ENCODE results near the gene NDUFV3. TPM values are rescaled to one million over a fixed set of nuclear protein-coding genes. Genes with fewer than 3 reads are reported as not detected.

The NDUFV3 gene
- total and polyA plus RNA-seq, 2 of the 8 experiments (the other 6 are each of a cell fraction or from before 2014, with no cell fraction given), result 17.0 to 44.4 TPM

DNA sequence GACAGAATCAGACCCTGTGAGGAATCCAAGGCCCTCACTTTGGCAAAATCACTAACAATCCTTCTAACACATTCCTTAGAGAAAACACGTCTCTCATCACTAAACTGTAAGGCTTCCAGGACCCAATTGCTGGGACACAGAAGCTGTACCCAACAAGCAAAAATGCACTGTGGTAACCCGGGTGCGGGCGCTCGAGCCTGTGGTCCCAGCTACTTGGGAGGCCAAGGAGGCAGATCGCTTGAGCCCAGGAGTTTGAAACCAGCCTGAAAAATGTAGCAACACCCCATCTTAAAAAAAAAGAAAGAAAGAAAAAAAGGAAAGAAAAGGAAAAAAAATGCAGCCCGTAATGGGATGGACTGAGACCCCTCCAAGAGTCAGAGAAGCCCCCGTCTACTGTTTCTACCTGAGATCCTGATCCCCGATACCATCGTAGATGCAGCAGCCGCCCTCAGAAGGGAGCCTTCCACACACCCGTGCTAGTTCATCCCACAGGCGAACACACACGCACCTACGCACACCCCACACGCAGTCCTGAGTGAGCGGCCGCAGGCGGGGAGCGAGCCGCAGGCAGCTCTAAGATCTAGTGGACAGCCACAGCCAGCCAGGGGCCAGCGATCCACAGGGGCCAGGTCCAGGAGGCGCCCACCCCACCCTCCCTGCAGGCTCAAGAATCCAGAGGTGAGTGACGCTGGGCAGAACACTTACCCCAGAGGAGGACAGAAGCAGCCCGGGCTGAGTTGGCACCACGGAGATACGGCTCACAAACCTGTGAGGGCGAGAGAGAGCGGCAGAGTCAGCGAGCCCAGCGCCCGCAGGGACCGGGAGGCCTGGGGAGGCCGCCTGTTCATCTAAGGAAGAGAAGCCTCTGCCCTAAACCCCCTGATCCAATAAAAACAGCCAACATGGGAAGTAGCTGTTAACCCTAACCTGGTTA is 33.9 kb upstream of the NDUFV3 start:
- ChIA-PET CTCF (ENCODE audit: partially characterized antibody) (interaction anchor here (1.1 kb wide), 1 partner anchor 8 kb away, joined by 3 read pairs; no protein-coding TSS in a partner anchor), POLR2A (ENCODE audit: partially characterized antibody) (interaction anchor here (1.6 to 3.0 kb wide), 3 partner anchors 8 to 15 kb away, joined by 6 to 10 read pairs (median 6); no protein-coding TSS in a partner anchor)
- whole genome bisulfite sequencing, 2 experiments (ENCODE audit: extremely low coverage in 1 of 2, insufficient coverage in 1 of 2, insufficient read length in 1 of 2, insufficient replicate concordance in 2 of 2, low coverage in 1 of 2, low lambda C conversion rate in 2 of 2, missing lambda C conversion rate in 1 of 2), result 89% methylated on average over 25 of the region's 34 CpGs; no CpG with 5 or more reads in 1 of the 2 experiments
- Histone ChIP-seq H3K4me1 (replicated peaks in 1 of 4; ENCODE audit: control insufficient read depth in 3 of 4, insufficient read depth in 4 of 4, low read length in 3 of 4) (no peaks in the 10 kb centered on the region; a peak in 1 of 7 replicates), H2BK15ac (ENCODE audit: low read length) (no peak overlapping the region), H3K79me1 (ENCODE audit: low read depth, low read length) (peaks cover 27% of the 10 kb centered on the region; the same call in 1 of the 2 replicates), H3K27me3 (replicated peaks in 1 of 4; ENCODE audit: control insufficient read depth in 3 of 4, extremely low read depth in 1 of 4, insufficient read depth in 3 of 4, low read length in 3 of 4) (no peaks in the 10 kb centered on the region), H3K9ac (replicated peaks in 1 of 4; ENCODE audit: extremely low read depth in 1 of 4, low read depth in 3 of 4, low read length in 3 of 4) (no peak overlapping the region), H3K27ac (ENCODE audit: low read depth, low read length) (no peak overlapping the region), H3K23me2 (ENCODE audit: low read depth, low read length) (no peaks in the 10 kb centered on the region), H3K4me2 (ENCODE audit: insufficient read depth in 1 of 2, low read depth in 2 of 2, low read length in 2 of 2) (no peak overlapping the region), H4K8ac (ENCODE audit: extremely low read depth, insufficient read depth, low read length) (no peak overlapping the region), H3K23ac (ENCODE audit: insufficient read length) (no peak overlapping the region), H3K9me3 (ENCODE audit: insufficient read depth in 2 of 2, low read depth in 1 of 2, low read length in 1 of 2) (no peaks in the 10 kb centered on the region), H3K4me3 (ENCODE audit: extremely low read depth in 1 of 4, insufficient read depth in 2 of 4, low read depth in 3 of 4, low read length in 4 of 4) (no peak overlapping the region), H3K14ac (ENCODE audit: insufficient read length) (no peak overlapping the region), H3K18ac (ENCODE audit: extremely low read depth, low read length) (no peak overlapping the region), H4K5ac (ENCODE audit: insufficient read length, low read depth, low read length) (no peak overlapping the region), H2AK5ac (ENCODE audit: low read depth, low read length) (no peak overlapping the region), H2BK20ac (ENCODE audit: low read length) (no peak overlapping the region), H2AFZ (ENCODE audit: low read length) (no peak overlapping the region), H2BK120ac (replicated peaks; ENCODE audit: low read depth, low read length) (no peak overlapping the region), H4K20me1 (replicated peaks in 1 of 2; ENCODE audit: control insufficient read depth in 1 of 2, insufficient read depth in 2 of 2, low read length in 2 of 2) (peaks cover 22 to 40% of the 10 kb centered on the region in 2 experiments), H2BK5ac (ENCODE audit: low read depth, low read length) (no peak overlapping the region), H4K91ac (replicated peaks; ENCODE audit: insufficient read length, low read length) (no peak overlapping the region), H2BK12ac (ENCODE audit: low read depth, low read length) (no peak overlapping the region), H3K56ac (replicated peaks; ENCODE audit: insufficient read length, low read depth, low read length) (no peak overlapping the region), H3K79me2 (ENCODE audit: control insufficient read depth in 1 of 2, insufficient read depth in 2 of 2, low read length in 2 of 2) (peaks cover 0 to 58% of the 10 kb centered on the region in 2 experiments; a peak in 2 of 4 replicates), H3K36me3 (ENCODE audit: control insufficient read depth in 2 of 4, insufficient read depth in 4 of 4, low read length in 3 of 4) (peaks cover 34 to 77% (median 67%) of the 10 kb centered on the region in 4 experiments), H3K4ac (replicated peaks; ENCODE audit: insufficient read length, low read depth, low read length) (no peak overlapping the region)
- FAIRE-seq (no peak), DNase-seq (ENCODE audit: low read depth in 1 of 2, low spot score in 2 of 2) (no peak)

All from H1 (cell line).